NOMO-1 treated with DMSO at 0.1 percent for 48 hours (cell line): ENCODE results near the gene MTTP.

Experiments
- DNase-seq: peaks from one replicate; lab custom pipeline; 2025; ENCODE audit not compliant: unreplicated experiment; lab: John Stamatoyannopoulos, UW

Gene MTTP

DNA sequence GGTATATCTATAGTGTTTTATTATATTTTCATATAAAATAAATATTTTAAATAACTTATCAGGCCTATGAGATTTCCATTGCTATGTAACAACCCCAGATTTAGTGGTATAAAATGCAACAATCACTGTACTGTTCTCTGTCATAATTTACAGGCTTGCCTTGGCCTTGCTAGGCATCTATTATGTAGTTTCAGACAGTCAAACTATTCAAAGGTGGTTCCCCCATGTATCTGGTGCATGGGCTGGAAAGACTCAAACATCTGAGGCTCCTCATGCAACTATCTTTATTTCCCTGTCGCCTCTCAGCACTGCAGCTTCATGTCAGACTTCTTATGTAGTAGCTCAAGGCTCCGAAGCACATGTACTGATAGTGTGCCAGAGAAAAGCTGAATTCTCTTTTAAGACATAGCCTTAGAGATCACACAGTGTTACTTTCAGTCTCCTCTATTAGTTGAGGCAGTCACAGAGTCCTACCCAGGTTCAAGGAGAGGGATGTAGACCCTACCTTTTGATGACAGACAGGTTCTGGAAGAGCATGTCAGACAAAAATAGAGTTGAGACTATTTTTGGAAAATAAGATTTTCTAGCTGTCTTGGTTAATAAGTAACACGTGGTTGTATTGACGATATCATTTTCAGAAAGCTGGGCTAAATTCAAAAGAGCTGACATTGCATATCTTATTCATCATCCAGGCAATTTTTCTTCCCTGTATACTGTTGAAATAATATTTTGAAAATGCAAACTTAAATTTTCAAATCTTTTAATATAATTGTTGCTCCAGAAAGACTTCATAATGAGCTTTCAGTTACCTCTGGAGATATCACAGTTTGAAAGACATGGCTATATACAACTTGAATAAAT lies 19.4 kb downstream of the MTTP start:
- no peak for DNase-seq

DNA sequence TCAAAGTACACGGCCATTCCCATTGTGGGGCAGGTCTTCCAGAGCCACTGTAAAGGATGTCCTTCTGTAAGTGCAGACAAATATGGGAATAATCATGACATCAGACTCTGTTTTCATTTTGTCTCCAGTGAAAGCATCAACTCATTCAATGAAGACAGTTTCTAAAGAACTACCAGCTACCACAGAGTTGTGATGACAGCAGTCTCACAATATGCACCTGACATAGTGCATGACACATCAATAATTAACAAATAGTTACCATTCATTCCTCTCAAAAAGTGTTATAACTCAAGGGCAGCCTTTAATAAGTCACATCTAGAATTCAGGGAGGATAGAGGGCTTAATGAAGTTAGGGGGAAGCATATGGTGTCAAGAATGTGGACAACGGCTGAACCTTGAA lies 20.2 kb downstream of the MTTP start:
- DNase-seq = no peak

DNA sequence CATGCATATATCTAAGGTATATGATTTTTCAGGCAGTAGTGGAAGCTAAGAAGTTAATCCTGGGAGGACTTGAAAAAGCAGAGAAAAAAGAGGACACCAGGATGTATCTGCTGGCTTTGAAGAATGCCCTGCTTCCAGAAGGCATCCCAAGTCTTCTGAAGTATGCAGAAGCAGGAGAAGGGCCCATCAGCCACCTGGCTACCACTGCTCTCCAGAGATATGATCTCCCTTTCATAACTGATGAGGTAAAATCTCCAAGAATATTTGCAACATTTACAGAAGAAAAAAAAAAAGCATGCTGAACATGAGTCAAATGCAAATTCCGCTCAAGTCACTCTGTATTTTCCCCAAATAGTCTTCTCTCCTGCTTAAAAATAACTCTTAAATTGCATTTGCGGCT lies 32.1 kb downstream of the MTTP start:
- no peak for DNase-seq

DNA sequence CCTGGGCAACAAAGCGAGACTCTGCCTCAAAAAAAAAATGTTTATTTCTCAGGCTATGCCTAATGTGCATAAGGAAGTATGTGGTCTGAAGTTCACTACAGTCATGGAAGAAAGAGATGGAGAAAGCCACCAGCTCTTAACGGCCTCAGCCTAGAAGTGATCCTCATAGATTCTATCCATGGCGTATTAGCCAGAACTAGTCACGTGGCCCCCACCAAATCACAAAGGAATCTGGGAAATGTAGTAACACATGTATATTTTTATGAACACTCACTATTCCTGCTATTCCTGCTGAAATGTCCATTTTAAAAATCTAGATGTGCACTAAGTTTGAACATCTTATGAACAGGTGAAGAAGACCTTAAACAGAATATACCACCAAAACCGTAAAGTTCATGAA lies 33.8 kb downstream of the MTTP start:
- DNase-seq = no peak

DNA sequence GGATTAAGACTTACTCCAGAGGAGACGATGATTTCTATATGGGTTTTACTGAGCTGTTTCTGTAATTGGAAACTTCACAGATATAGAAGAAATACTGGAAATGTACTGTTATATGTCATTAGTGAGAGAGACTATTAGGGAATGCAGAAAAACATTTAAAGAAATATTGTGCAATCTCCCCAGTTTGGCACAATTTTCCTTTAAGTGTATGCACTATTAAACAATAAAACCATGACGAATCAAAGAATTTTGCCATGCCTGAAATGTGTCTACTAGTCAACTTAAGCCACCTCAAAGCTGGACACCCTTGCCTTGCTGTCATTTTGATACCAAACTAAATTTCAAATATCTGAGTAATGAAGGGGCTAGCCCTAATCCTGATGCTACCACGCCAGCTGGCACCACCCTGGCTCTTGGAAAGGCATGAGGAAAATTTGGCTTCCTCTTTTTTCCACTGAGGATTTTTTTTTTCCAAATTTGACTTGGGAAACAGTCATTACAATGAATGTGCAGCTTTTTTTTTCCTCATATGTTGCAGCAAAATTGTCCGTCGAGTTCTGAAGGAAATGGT lies 36.1 kb downstream of the MTTP start:
- DNase-seq = no peak

DNA sequence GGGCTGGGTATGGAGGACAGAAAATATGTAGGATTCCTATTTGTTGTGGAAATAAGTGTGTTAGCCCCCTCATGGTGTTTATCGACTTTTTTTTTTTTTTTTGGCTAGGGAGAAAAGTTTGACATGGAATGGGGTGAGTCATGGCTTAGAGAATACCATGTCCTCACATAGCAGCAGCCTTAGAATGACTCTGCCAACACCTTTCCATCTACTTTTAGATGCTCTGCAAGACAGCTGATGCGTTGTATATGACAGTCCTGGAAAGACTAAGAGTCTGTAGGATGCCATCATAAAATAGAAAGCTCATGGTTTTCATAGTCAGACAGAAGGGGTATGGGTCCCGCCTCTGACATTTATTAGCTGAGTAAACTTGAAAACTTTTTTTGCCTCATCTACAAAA lies 37.7 kb downstream of the MTTP start:
- no peak for DNase-seq

DNA sequence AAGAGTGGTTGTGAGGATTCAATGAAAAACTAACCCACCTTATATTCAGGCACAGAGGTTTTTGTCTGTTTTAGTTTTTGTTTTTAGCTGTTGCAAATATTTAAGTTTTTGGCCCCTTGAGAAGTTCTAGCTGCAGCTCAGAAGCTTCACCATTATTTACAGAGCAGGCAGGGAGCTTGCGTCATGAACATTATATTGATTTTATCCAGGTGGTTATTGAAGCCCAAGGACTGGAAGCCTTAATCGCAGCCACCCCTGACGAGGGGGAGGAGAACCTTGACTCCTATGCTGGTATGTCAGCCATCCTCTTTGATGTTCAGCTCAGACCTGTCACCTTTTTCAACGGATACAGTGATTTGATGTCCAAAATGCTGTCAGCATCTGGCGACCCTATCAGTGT lies 38.1 kb downstream of the MTTP start:
- DNase-seq = no peak

DNA sequence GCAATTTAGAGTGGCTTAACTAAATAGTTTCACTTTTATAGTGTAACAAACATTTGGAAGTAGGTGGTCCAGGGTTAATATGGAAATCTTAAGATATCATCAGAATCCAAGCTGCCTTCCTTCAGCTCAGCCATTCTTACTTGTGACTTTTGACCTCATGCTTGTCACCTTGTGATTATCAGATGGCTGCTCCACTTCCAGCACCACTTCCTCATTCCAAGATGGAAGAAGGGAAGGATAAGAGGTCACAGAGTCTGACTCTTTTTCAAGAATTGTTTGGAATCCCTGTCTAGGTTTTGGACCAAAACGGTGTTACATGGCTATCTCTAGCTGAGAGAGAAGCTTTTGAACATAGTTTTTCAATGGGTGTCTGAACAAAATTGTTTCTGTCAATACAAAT lies 39.9 kb downstream of the MTTP start:
- DNase-seq = no peak

DNA sequence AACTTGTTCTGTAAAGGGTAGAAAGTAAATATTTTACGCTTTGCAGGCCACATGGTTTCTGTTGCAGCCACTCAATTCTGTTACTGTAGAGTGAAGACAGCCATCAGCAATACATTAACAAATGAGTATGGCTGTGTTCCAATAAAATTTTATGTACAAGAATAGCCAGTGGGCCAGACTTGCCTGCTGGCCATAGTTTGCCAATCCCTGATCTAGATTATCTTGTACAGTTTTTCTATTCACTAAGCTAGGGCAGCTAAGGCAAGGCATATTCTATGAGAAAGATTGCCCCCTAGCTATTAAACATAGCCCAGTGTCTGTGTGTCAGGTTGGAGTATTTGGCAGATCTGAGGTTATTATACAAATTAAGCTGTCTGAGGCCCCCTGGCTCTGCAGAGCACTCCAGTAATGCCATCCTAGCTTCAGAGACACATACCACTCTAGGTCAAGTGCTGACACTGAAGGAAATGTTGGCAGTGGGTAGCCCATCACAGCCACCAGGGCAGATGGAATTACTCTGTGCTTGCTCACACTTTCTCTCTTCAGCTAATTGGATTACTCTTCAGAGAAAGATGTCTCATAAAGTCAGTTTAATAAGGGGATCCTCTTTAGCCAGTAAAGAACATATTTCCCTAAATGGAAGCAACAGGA lies 40.7 kb downstream of the MTTP start:
- no peak for DNase-seq

DNA sequence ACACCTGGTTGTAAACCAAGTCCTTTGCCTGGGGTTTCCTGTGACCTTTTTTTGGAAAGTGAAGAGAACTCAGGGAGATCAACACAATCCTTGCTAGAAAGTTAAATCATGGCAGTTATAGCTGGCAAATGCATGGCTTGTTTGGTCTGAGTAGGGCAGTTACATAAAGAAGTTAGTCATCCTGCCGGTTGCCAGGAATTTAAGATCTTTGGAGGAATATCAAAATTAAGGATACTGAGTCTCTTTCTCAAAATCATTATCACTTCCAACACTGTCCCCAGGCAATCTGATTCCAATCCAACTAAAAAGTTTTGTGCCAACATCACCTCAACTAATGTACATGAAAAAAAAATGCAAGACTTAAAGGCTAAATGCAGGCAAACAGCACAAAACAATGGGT lies 42.8 kb downstream of the MTTP start:
- DNase-seq = no peak

DNA sequence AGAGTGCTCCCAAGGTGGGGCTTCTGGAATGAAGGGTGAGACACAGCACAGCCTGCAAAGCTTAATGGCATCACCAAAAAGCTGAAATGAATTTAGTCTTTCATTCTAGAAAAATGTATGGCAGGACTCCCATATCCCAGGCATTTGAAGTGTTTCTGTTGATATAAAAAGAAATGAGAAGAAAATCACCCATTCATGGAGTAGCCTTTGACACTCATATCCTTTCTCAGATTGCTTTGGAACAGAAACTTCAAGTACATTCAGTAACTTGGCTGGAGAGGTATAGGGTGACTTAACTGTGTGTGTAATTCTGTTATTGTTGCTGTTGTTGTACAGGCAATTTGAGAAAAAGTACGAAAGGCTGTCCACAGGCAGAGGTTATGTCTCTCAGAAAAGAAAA lies 47.7 kb downstream of the MTTP start:
- DNase-seq = no peak

DNA sequence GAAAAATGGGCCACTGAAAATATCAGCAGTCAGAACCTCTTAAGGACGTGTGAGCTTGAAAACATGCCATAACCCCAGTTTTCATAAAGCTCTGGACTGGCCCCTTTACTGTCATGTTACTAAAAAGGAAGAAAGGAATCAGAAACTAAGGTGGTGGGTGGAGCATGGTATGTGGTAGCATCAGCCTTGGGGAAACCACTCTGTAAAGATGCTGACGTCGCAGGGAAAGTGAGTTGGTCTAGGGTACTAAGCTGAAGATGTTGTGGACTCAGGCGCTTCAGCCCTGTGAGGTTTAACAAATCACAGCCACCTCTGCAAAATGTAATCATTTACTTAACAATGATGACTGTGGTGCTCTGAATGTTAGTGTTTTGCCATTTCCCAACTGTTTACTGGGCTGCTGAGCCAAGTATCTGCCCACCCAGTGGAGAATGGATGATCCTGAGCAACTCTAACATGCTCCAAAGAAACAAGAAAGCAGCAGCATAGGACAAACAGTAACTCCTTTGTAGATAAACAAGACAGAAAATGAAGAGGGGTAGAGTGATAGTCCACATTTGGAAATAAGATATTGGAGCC lies 49.6 kb downstream of the MTTP start:
- no peak for DNase-seq

DNA sequence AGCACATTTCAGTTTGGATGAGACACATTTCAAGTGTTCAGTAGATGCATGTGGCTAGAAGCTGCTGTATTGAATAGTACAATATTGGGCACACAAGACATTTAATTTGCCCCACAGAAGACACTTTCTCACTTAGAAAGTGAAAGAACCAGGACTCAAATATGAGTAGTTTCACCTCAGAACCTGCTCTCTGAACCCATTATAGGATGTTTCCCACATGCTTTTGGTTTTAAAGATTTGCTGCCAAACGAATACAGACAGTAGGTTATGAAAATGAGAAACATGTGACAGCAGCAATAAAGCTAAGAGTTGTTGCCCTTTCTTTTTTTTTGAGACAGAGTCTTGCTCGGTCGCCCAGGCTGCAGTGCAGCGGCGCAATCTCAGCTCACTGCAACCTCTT lies 50.7 kb downstream of the MTTP start:
- DNase-seq = no peak

DNA sequence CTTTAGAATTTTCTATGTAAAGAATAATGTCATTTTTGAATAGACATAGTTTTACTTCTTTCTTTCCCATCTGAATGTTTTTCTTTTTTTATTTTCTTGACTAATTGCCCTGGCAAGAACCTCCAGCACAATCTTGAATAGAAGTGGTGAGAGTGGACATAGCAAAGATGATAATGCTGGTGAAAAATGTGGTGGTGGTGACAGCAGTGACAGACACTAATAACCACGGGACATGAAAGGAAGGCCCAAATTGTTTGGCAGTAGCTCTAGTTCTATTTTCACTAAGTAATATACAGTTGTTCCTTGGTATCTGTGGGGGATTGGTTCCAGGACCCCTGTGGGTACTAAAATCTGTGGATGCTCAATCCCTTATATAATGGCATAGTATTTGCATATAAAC lies 53.4 kb downstream of the MTTP start:
- no peak for DNase-seq

DNA sequence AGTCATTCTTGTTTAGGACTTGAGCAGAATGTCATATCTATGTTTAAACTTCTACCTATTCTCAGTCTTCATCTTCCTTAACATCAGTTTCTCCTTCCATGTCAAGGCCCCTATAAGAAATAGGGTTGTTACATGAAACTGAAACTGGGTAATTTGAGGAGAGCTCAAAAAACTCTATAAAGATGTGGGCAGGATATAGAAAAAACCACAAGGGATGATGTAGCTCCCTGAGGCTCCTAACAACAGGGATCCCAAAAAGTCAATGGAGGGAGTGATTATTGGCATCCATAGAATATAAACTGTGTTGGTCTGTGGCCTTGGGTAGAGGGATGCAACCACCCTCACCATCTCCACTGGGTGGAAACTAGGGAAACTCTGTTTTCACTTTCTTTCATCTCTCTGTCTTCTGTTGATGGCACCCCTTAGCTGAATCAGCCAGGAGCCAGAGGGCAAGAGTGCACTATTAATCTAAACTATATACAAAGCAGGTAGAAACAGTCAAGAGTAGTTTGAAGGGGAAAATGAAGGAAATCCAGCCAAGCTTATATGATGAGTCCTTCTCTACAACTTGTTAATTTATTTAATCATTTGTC lies 55.4 kb downstream of the MTTP start:
- no peak for DNase-seq

DNA sequence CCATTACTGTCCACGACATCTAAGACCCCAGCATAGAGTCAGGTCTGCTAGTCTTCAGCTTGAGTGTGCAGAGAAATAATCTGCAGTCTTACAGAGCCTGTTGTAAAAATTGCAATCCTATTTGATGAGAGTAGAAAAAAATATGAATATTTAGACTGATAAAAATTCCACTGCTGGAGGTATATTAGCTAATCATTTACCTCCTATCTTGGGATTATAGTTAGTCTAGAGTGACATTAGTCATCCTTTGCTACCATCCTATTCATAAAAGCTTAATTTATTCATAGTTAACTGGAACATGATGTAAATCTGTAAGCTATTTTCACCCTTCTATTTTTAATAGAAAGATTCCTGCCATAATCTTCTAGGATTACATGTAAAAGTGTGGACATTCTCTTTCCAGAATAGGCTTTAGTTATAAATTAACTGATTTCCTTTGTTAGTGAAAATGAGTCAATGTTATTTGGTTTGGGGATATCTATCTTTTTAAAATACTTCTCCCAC lies 56.3 kb downstream of the MTTP start:
- no peak for DNase-seq

DNA sequence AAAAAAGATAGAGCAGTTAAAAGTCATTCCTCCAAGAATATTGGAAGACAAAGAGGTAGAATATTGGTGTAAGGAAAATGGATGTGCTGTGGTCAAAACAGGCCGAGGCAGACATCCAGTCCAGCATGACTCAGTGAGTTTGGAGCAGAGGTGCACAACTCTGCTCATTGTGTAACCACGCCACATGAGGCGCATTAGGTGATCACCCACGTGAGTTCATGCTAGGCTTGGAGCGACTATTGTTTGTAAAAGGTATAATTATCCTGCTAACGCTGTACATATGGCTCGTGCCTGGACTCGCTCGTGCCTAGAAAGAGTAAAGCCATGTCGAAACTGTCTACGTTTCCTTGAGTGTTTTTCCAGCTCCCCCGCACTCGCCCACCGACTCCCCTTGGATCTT lies 59.1 kb downstream of the MTTP start:
- DNase-seq = no peak

DNA sequence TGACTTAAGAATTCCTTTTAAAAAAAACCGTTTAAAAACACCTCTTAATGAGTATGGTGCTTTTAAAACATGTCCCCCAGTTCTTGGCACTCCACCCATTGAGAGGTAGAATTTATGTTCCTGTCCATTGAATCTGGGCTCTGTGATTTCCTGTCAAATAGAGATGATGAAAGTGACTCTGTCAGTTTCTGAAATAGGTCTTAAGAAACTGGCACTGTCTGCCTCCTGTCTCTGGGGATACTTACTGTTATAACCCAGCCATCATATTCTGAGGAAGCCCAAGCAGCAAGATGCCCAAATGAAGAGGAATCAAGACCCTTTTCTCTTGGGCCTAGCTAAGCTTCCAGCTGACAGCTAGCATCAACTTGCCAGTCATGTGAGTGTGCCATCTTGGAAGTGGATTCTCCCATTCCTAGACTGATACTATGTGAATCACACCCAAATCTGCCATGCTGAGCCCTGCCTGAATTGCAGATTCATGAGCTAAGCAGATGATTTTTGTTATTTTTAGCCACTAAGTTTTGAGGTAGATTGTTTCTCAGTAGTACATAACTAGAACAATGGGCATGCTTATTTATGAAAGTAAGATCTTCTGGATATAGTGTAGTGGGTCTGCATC lies 60.2 kb downstream of the MTTP start:
- DNase-seq = no peak

DNA sequence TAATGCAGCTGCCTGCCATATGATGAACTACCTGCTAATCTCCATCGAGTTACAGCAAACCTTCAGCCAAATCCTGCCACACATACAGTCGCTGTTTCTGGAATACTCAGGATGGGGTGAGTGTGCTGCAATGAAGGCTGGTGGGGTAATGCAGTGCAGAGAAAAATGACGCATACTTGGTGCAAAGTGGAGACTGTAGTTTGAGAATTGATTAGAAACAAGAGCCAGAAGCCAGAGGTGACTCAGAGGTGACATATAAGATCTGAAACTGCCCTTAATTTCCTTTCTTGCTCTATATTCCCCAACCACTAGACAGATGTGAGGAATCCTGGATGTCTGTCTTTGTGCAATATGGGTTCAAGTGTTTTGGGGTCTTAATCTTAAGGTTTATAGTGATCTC lies 61.0 kb downstream of the MTTP start:
- DNase-seq = no peak

DNA sequence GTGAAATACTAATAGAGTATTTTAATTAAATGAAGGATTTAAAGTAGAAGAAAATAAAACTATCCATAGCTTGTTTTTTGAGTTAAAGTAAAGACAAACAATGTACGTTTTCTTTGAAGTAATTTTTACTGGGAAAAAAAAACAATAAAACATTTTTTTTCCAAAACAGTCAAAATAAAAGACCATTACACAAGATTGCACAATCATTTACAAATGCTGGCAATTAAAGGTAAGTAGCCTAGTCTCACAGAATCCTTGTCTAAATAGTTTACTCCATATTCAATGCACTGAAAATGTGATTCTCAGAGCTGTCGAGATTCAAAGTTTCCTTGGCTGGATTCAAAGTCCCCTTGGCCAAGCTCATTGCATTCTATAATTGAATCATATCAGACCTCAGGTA lies 61.8 kb downstream of the MTTP start:
- no peak for DNase-seq

DNA sequence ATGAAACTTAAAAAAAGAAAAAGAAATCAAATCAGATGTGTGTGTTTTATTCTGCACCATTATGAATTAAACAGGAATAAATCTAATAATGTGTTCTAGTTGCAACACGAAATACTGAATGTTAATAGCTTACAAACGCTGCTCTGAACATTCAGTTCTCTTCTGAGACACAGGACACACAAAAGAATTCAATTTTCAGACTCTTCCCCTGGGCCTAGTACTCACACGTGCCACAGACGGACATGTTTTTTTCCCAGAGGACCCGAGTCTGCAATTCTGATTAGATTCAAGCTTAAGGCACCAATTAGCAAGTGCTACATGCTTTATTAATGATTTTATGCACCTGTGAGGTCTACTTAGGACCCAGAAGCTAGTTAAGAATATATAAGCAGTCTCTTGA lies 62.5 kb downstream of the MTTP start:
- DNase-seq = no peak
